Measurements from ENCODE around the gene DLG2. TPM values are rescaled to one million over a fixed set of nuclear protein-coding genes. Genes with fewer than 3 reads are reported as not detected.

DLG2 gene
- total RNA-seq, 1 donor from 2014 or later = 0.43 TPM

- Histone ChIP-seq H3K27me3 (no peaks in the 10 kb centered on the region), H3K36me3 (no peaks in the 10 kb centered on the region), H3K9me3 (no peaks in the 10 kb centered on the region), H3K4me1 (no peaks in the 10 kb centered on the region), H3K4me3 (no peak overlapping the region), H3K27ac (no peak overlapping the region)
- intact Hi-C loops (cut with DNase I) = no loop called here
- TF ChIP-seq, protein P1, sequence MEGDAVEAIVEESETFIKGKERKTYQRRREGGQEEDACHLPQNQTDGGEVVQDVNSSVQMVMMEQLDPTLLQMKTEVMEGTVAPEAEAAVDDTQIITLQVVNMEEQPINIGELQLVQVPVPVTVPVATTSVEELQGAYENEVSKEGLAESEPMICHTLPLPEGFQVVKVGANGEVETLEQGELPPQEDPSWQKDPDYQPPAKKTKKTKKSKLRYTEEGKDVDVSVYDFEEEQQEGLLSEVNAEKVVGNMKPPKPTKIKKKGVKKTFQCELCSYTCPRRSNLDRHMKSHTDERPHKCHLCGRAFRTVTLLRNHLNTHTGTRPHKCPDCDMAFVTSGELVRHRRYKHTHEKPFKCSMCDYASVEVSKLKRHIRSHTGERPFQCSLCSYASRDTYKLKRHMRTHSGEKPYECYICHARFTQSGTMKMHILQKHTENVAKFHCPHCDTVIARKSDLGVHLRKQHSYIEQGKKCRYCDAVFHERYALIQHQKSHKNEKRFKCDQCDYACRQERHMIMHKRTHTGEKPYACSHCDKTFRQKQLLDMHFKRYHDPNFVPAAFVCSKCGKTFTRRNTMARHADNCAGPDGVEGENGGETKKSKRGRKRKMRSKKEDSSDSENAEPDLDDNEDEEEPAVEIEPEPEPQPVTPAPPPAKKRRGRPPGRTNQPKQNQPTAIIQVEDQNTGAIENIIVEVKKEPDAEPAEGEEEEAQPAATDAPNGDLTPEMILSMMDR (IDR thresholded peaks at IDR 0.05) = no peak
- no peak for DNase-seq (ENCODE audit: low spot score in 2 of 2)
Measured at GRCh38 chr11:84871116-84871515, 756.0 kb downstream of the DLG2 start.

- no peak overlapping the region for H3K27ac ChIP-seq
- intact Hi-C loops (cut with DNase I) = no loop called here
- TF ChIP-seq, protein P1 (IDR thresholded peaks at IDR 0.05) = no peak
Measured at GRCh38 chr11:84870486-84870885, 756.7 kb downstream of the DLG2 start.

GRCh38 chr11:84866922-84867321 is 760.2 kb downstream of the DLG2 start:
- Histone ChIP-seq H3K27ac (no peak overlapping the region), H3K9me3 (no peaks in the 10 kb centered on the region), H3K36me3 (no peaks in the 10 kb centered on the region), H3K4me3 (no peak overlapping the region), H3K27me3 (no peaks in the 10 kb centered on the region), H3K4me1 (no peaks in the 10 kb centered on the region)
- TF ChIP-seq, protein P1 (IDR thresholded peaks at IDR 0.05) = no peak
- DNase-seq (ENCODE audit: low spot score in 2 of 2) = no peak
- intact Hi-C loops (cut with DNase I) = no loop called here

More at GRCh38 chr11:84870486-84870885, 756.7 kb downstream of the DLG2 start:
- no peak overlapping the region for H3K4me3 ChIP-seq
- no peaks in the 10 kb centered on the region for H3K9me3 ChIP-seq
- H3K36me3 ChIP-seq = no peaks in the 10 kb centered on the region
- DNase-seq (ENCODE audit: low spot score in 2 of 2) = no peak
- H3K27me3 ChIP-seq = no peaks in the 10 kb centered on the region
- no peaks in the 10 kb centered on the region for H3K4me1 ChIP-seq

DNA sequence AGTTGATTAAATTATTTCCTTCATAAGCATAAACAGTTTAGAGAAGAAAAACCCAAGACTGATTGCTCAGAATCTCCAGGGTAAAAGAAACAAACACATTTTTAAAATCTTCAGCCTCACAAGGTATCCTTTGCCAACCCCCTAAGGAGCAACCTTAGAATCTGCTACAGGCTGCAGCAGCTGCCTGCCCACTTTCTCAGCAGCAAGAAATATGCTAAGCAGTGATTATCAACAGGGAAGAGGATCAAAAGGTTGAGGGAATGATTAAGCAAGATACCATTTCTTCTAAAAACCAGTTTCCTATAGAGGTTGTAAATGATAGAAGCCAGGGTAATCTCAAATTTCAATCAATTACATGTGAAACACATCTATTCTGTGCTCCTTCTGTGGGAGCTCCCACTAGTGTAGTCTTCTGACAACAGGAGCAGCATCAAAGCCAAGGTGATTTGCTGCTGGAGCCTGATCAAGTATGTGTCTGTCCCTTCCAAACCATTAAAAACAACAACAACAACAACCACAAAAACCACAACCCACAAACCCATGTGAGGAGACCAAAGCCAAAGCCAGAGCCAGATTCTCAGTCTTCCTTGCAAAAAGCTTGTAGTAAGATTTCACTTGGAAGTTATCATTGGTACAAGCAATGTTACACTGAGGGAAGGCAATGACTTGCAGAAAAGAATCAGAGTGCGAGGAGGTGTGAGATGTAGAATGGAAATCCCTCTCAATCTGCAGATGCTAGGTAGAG is 761.2 kb downstream of the DLG2 start:
- no peaks in the 10 kb centered on the region for H3K36me3 ChIP-seq
- H3K27me3 ChIP-seq = no peaks in the 10 kb centered on the region
- H3K4me1 ChIP-seq = no peaks in the 10 kb centered on the region
- no peak for DNase-seq (ENCODE audit: low spot score in 2 of 2)
- no peak overlapping the region for H3K4me3 ChIP-seq
- TF ChIP-seq, protein P1 (IDR thresholded peaks at IDR 0.05) = no peak
- H3K27ac ChIP-seq = no peak overlapping the region
- H3K9me3 ChIP-seq = no peaks in the 10 kb centered on the region
- intact Hi-C loops (cut with DNase I) = no loop called here

DNA sequence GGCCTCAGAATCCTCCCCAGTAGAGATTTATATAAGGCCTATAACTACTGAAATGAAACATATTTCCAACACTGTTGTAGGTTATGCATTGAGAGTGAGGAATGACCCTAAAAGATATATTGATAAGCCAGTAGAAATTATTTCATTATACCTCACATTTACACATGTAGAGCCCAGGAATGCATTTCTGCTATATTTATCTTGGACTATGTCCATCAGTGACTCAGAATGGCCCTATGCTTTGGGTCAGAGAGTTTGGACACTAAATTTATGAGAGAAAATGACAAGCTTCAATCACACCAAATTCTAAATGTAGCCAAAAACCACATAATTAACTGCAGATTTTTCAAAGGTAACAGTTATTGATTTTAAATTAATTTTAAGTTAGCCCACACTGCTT is 761.9 kb downstream of the DLG2 start:
- Histone ChIP-seq H3K27ac (no peak overlapping the region), H3K4me1 (no peaks in the 10 kb centered on the region), H3K4me3 (no peak overlapping the region), H3K9me3 (no peaks in the 10 kb centered on the region), H3K36me3 (no peaks in the 10 kb centered on the region), H3K27me3 (no peaks in the 10 kb centered on the region)
- DNase-seq (ENCODE audit: low spot score in 2 of 2) = no peak
- TF ChIP-seq, protein P1 (IDR thresholded peaks at IDR 0.05) = no peak
- intact Hi-C loops (cut with DNase I) = no loop called here
